DND-41 (cell line): ENCODE results near the gene BCL2L13.
A peak's percentile ranks its signal among the peaks of the same experiment; 100 is the strongest.

Source experiments
- ATAC-seq: fragments of 200-7000 bp; cut with Tn5 transposase; 3 replicates; pipeline ENCODE4 v1.9.1; 2021; ENCODE audit warnings: low read depth; ENCODE audit not compliant: insufficient read depth
- DNase-seq: peaks from one replicate; pipeline ENCODE4 v3.0.0-alpha.2; 2020
- H2AFZ ChIP-seq: 2 replicates; pipeline ENCODE4 v1.6.0; 2012; ENCODE audit warnings: low read depth, low read length
- H3K27ac ChIP-seq: 2 replicates; pipeline ENCODE4 v1.5.1; 2012; ENCODE audit warnings: low read length, inconsistent platforms
- H3K27me3 ChIP-seq: fragments of 200-600 bp; sonication (generic); 2 replicates; pipeline ENCODE4 v1.6.0; 2012; ENCODE audit warnings: low read length, mild to moderate bottlenecking, inconsistent platforms; ENCODE audit not compliant: insufficient read depth, poor library complexity
- H3K36me3 ChIP-seq: 2 replicates; pipeline ENCODE4 v1.5.1; 2012; ENCODE audit warnings: low read length, inconsistent platforms; ENCODE audit not compliant: insufficient read depth
- H3K4me1 ChIP-seq: 2 replicates; pipeline ENCODE4 v1.5.1; 2012; ENCODE audit warnings: mild to moderate bottlenecking, low read length; ENCODE audit not compliant: insufficient read depth
- H3K4me2 ChIP-seq: 2 replicates; pipeline ENCODE4 v1.6.0; 2012; ENCODE audit warnings: mild to moderate bottlenecking, moderate library complexity, low read length, inconsistent platforms; ENCODE audit not compliant: insufficient read depth
- H3K4me3 ChIP-seq, 2 experiments: fragments of 200-600 bp in 1 of 2; shearing (Covaris generic) in 1 of 2; 2 replicates each; pipeline ENCODE4 v1.5.1; 2012 to 2016; ENCODE audit warnings: inconsistent platforms in 2 of 2, low read length in 2 of 2, mild to moderate bottlenecking in 2 of 2, low read depth in 1 of 2, moderate library complexity in 1 of 2
- H3K79me2 ChIP-seq: 2 replicates; pipeline ENCODE4 v1.6.0; 2012; ENCODE audit warnings: low read length, inconsistent platforms; ENCODE audit not compliant: insufficient read depth
- H3K9ac ChIP-seq: 2 replicates; pipeline ENCODE4 v1.6.0; 2012; ENCODE audit warnings: low read depth, mild to moderate bottlenecking, inconsistent platforms, low read length, moderate library complexity
- H3K9me3 ChIP-seq: 2 replicates; pipeline ENCODE4 v1.5.1; 2012; ENCODE audit warnings: low read length, moderate library complexity, mild to moderate bottlenecking, inconsistent platforms; ENCODE audit not compliant: insufficient read depth, severe bottlenecking
- H4K20me1 ChIP-seq: 2 replicates; pipeline ENCODE4 v1.6.0; 2012; ENCODE audit warnings: low read length; ENCODE audit not compliant: insufficient read depth
- CTCF ChIP-seq: IDR thresholded peaks from 2 replicates; pipeline ENCODE4 v1.5.1; 2012; ENCODE audit warnings: borderline replicate concordance, low read length, moderate library complexity, mild to moderate bottlenecking; ENCODE audit not compliant: poor library complexity, severe bottlenecking; ENCODE audit errors: extremely low read depth
- EZH2 ChIP-seq: IDR thresholded peaks from 3 replicates; pipeline ENCODE4 v1.6.1; 2012; ENCODE audit warnings: borderline replicate concordance, low read depth, mild to moderate bottlenecking, moderate library complexity, low read length, inconsistent platforms; ENCODE audit not compliant: severe bottlenecking

Gene BCL2L13

DNA sequence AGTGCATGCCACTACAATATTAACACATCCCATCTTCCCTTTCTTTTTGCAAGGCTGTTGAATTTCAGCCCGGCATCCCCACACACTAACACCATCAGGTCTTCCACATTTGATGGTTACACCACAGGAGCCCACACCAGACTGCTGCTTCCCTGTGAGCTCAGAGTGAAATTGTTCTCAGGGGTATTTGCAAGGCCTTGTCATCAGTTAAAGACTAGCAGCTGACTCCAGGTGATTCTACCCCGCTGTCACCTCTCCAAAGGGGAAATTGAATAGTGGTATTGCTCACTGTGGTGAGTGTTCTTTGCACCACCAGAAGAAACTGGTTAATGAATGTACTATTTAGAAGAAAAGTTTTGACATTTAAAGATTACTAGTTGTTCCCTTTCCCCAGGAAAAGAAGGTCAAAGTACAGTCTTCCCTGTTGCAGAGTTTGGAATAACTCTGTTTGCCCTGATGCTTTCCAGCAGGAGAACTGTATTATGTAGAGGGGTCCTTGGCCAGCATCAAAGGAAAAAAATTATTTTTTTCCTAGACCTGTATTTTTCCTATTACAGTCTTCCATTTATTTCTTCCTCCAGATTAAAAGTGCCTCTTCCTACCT is 93.8 kb downstream of the BCL2L13 start:
- no peak for ATAC-seq
- no peak for DNase-seq
- Histone ChIP-seq H3K79me2 (no peaks in the 10 kb centered on the region), H3K36me3 (peaks cover 84% of the 10 kb centered on the region), H3K4me3 (no peak overlapping the region), H2AFZ (no peak overlapping the region), H3K4me1 (peaks cover 4% of the 10 kb centered on the region), H3K9me3 (no peaks in the 10 kb centered on the region), H3K27me3 (no peaks in the 10 kb centered on the region), H4K20me1 (peaks cover 5% of the 10 kb centered on the region; the same call in 1 of the 2 replicates), H3K27ac (no peak overlapping the region), H3K4me2 (no peak overlapping the region), H3K9ac (no peak overlapping the region)
- TF ChIP-seq CTCF (no peak), EZH2 (no peak)

DNA sequence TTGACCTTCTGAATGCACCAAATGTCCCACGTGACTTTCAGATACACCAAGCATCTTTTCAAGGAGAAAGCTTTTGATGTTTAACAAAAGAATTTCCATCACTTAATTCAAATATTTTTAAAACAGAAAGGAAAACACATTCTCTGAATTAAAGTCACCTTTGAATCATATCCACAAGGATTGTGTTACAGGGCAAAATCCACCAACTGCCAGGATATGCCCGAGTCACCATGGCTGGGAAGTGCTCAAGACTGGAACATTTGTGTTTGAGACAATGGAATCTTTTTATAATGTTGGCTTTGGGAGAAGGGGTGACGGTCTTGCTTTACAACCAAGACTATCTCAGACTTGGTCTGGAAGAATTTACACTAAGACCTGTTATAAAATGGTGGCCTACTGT is 94.9 kb downstream of the BCL2L13 start:
- no peaks in the 10 kb centered on the region for H3K4me1 ChIP-seq
- DNase-seq (no peak), ATAC-seq (no peak)
- no peak overlapping the region for H3K9ac ChIP-seq
- H3K9me3 ChIP-seq = no peaks in the 10 kb centered on the region
- H2AFZ ChIP-seq = no peak overlapping the region
- H3K4me2 ChIP-seq = no peak overlapping the region
- no peaks in the 10 kb centered on the region for H3K79me2 ChIP-seq
- H4K20me1 ChIP-seq = peaks cover 8% of the 10 kb centered on the region; the same call in 1 of the 2 replicates
- TF ChIP-seq CTCF (no peak), EZH2 (no peak)
- H3K4me3 ChIP-seq = no peak overlapping the region
- peaks cover 84% of the 10 kb centered on the region for H3K36me3 ChIP-seq
- H3K27me3 ChIP-seq = no peaks in the 10 kb centered on the region
- H3K27ac ChIP-seq = no peak overlapping the region; the same call in 1 of the 2 replicates

GRCh38 chr22:17734187-17734586 is 95.6 kb downstream of the BCL2L13 start:
- TF ChIP-seq CTCF (no peak), EZH2 (no peak)
- Histone ChIP-seq H3K4me2 (no peak overlapping the region), H3K4me3 (no peak overlapping the region), H3K79me2 (no peaks in the 10 kb centered on the region), H3K4me1 (no peaks in the 10 kb centered on the region), H4K20me1 (peaks cover 8% of the 10 kb centered on the region; the same call in 1 of the 2 replicates), H3K9me3 (no peaks in the 10 kb centered on the region), H3K27ac (no peak overlapping the region; the same call in 1 of the 2 replicates), H3K9ac (no peak overlapping the region), H3K27me3 (no peaks in the 10 kb centered on the region), H2AFZ (no peak overlapping the region), H3K36me3 (peaks cover 91% of the 10 kb centered on the region)
- DNase-seq (no peak), ATAC-seq (peak; percentile 59)
